HepG2 (cell line): Measurements from ENCODE around the gene TNNI3. TPM values are rescaled to one million over a fixed set of nuclear protein-coding genes. Genes with fewer than 3 reads are reported as not detected.

Experiments used
- ATF3 ChIP-seq: sonication (generic); formaldehyde crosslinking; IDR thresholded peaks from 2 replicates; pipeline ENCODE4 v1.4.0; 2020; ENCODE audit warnings: missing genetic modification reagents
- CBX1 ChIP-seq: IDR thresholded peaks from one replicate; pipeline ENCODE4 v1.6.1; 2016; ENCODE audit warnings: antibody characterized with exemption, low read depth
- GPBP1L1 ChIP-seq: sonication (generic); formaldehyde crosslinking; IDR thresholded peaks from 2 replicates; pipeline ENCODE4 v1.5.0; 2020; ENCODE audit warnings: mild to moderate bottlenecking, missing genetic modification reagents
- GPN1 ChIP-seq: sonication (generic); formaldehyde crosslinking; IDR thresholded peaks from 2 replicates; pipeline ENCODE4 v1.5.1; 2020; ENCODE audit warnings: missing genetic modification reagents, borderline replicate concordance
- IRF2 ChIP-seq: IDR thresholded peaks from 2 replicates; pipeline ENCODE4 v1.6.1; 2018; ENCODE audit warnings: missing genetic modification reagents, missing compliant biosample characterization
- KLF12 ChIP-seq: sonication (generic); formaldehyde crosslinking; IDR thresholded peaks from 2 replicates; pipeline ENCODE4 v1.4.0; 2020; ENCODE audit warnings: missing genetic modification reagents, borderline replicate concordance
- PITX1 ChIP-seq: sonication (generic); formaldehyde crosslinking; IDR thresholded peaks from 2 replicates; pipeline ENCODE4 v1.5.1; 2020; ENCODE audit warnings: mild to moderate bottlenecking, missing genetic modification reagents
- SAFB2 ChIP-seq: sonication (generic); formaldehyde crosslinking; IDR thresholded peaks from 2 replicates; pipeline ENCODE4 v1.5.1; 2020; ENCODE audit warnings: missing genetic modification reagents, low read depth, mild to moderate bottlenecking, borderline replicate concordance
- SMAD9 ChIP-seq: sonication (generic); formaldehyde crosslinking; IDR thresholded peaks from 2 replicates; pipeline ENCODE4 v1.5.1; 2020; ENCODE audit warnings: mild to moderate bottlenecking, missing genetic modification reagents
- ZBTB14 ChIP-seq: sonication (generic); formaldehyde crosslinking; IDR thresholded peaks from 2 replicates; pipeline ENCODE4 v1.4.0; 2020; ENCODE audit warnings: missing genetic modification reagents
- ZC3H13 ChIP-seq: sonication (generic); formaldehyde crosslinking; IDR thresholded peaks from 2 replicates; pipeline ENCODE4 v1.8.1; 2023; ENCODE audit warnings: mild to moderate bottlenecking, missing genetic modification reagents, moderate library complexity
- ZFYVE20 ChIP-seq: sonication (generic); formaldehyde crosslinking; IDR thresholded peaks from 2 replicates; pipeline ENCODE4 v1.8.0; 2023; ENCODE audit warnings: low read depth, mild to moderate bottlenecking, moderate library complexity, missing genetic modification reagents, borderline replicate concordance
- ZNF143 ChIP-seq: sonication (generic); formaldehyde crosslinking; IDR thresholded peaks from 2 replicates; pipeline ENCODE4 v1.4.0; 2020; ENCODE audit warnings: missing genetic modification reagents
- ZNF317 ChIP-seq: sonication (generic); formaldehyde crosslinking; IDR thresholded peaks from 2 replicates; pipeline ENCODE4 v1.5.0; 2020; ENCODE audit warnings: mild to moderate bottlenecking, missing genetic modification reagents
- ZNF329 ChIP-seq: sonication (generic); formaldehyde crosslinking; IDR thresholded peaks from 2 replicates; pipeline ENCODE4 v1.9.0; 2021; ENCODE audit warnings: low read depth, mild to moderate bottlenecking, missing genetic modification reagents
- ZNF383 ChIP-seq: sonication (generic); formaldehyde crosslinking; IDR thresholded peaks from 2 replicates; pipeline ENCODE4 v1.4.0; 2020; ENCODE audit warnings: missing genetic modification reagents, mild to moderate bottlenecking, borderline replicate concordance
- polyA plus RNA-seq, 8 experiments: library from polyadenylated mRNA; depleted of rRNA in 3 of 8; stranded (reverse) in 7 of 8; unstranded in 1 of 8; fragments of >200 nt; fragmentation: Illumina TruSeq in 4 of 8; extraction: Trizol in 4 of 8; gene quantifications; 2 replicates each; pipeline versions ENCODE4 v1.2.1 to v1.2.3, GENCODE V29; 2011 to 2016; ENCODE audit warnings: low read depth in 4 of 8, missing spikeins in 1 of 8, mixed read lengths in 1 of 8; ENCODE audit not compliant: insufficient read depth in 1 of 8
- total RNA-seq, 5 experiments: library from RNA; depleted of rRNA; stranded (reverse); fragments of >200 nt; fragmentation: Illumina TruSeq; extraction: Trizol; gene quantifications; 2 replicates each; pipeline ENCODE4 v1.2.3, GENCODE V29; 2016; ENCODE audit warnings: low read depth in 1 of 5
- TF ChIP-seq, protein P1 (sequence below): sonication (generic); formaldehyde crosslinking; IDR thresholded peaks from 2 replicates; pipeline ENCODE4 v1.5.1; 2020; ENCODE audit warnings: mild to moderate bottlenecking, missing genetic modification reagents, moderate library complexity
- TF ChIP-seq, protein P2 (sequence below): fragments of 450-650 bp; IDR thresholded peaks from 2 replicates; pipeline ENCODE4 v1.6.1; 2017; ENCODE audit warnings: mild to moderate bottlenecking

The TNNI3 gene
- total and polyA plus RNA-seq, 2 of the 13 experiments (the other 11 are each of a cell fraction or from before 2014, with no cell fraction given) = 3.5 to 3.7 TPM

- no peak for TF ChIP-seq GPBP1L1 (CRISPR knock-in tag)
- no peak for TF ChIP-seq PITX1 (CRISPR knock-in tag)
- TF ChIP-seq KLF12 (CRISPR knock-in tag) = no peak
- TF ChIP-seq, protein P1, sequence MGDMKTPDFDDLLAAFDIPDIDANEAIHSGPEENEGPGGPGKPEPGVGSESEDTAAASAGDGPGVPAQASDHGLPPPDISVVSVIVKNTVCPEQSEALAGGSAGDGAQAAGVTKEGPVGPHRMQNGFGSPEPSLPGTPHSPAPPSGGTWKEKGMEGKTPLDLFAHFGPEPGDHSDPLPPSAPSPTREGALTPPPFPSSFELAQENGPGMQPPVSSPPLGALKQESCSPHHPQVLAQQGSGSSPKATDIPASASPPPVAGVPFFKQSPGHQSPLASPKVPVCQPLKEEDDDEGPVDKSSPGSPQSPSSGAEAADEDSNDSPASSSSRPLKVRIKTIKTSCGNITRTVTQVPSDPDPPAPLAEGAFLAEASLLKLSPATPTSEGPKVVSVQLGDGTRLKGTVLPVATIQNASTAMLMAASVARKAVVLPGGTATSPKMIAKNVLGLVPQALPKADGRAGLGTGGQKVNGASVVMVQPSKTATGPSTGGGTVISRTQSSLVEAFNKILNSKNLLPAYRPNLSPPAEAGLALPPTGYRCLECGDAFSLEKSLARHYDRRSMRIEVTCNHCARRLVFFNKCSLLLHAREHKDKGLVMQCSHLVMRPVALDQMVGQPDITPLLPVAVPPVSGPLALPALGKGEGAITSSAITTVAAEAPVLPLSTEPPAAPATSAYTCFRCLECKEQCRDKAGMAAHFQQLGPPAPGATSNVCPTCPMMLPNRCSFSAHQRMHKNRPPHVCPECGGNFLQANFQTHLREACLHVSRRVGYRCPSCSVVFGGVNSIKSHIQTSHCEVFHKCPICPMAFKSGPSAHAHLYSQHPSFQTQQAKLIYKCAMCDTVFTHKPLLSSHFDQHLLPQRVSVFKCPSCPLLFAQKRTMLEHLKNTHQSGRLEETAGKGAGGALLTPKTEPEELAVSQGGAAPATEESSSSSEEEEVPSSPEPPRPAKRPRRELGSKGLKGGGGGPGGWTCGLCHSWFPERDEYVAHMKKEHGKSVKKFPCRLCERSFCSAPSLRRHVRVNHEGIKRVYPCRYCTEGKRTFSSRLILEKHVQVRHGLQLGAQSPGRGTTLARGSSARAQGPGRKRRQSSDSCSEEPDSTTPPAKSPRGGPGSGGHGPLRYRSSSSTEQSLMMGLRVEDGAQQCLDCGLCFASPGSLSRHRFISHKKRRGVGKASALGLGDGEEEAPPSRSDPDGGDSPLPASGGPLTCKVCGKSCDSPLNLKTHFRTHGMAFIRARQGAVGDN (CRISPR knock-in tag) = peak; percentile 32; the same call in 1 of the 2 replicates
- TF ChIP-seq ZNF317 (CRISPR knock-in tag) = no peak
- TF ChIP-seq ZC3H13 (CRISPR knock-in tag) = peak; percentile 66; the same call in 1 of the 2 replicates
- TF ChIP-seq ZFYVE20 (CRISPR knock-in tag) = 0 out of 2 replicates have a peak, but pooled peaks have one; percentile 32
- TF ChIP-seq ZNF143 (CRISPR knock-in tag) = no peak
- TF ChIP-seq, protein P2, sequence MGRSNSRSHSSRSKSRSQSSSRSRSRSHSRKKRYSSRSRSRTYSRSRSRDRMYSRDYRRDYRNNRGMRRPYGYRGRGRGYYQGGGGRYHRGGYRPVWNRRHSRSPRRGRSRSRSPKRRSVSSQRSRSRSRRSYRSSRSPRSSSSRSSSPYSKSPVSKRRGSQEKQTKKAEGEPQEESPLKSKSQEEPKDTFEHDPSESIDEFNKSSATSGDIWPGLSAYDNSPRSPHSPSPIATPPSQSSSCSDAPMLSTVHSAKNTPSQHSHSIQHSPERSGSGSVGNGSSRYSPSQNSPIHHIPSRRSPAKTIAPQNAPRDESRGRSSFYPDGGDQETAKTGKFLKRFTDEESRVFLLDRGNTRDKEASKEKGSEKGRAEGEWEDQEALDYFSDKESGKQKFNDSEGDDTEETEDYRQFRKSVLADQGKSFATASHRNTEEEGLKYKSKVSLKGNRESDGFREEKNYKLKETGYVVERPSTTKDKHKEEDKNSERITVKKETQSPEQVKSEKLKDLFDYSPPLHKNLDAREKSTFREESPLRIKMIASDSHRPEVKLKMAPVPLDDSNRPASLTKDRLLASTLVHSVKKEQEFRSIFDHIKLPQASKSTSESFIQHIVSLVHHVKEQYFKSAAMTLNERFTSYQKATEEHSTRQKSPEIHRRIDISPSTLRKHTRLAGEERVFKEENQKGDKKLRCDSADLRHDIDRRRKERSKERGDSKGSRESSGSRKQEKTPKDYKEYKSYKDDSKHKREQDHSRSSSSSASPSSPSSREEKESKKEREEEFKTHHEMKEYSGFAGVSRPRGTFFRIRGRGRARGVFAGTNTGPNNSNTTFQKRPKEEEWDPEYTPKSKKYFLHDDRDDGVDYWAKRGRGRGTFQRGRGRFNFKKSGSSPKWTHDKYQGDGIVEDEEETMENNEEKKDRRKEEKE = no peak
- no peak for TF ChIP-seq ZBTB14 (CRISPR knock-in tag)
- 0 out of 2 replicates have a peak, but pooled peaks have one; percentile 35 for TF ChIP-seq SAFB2 (CRISPR knock-in tag)
- no peak for TF ChIP-seq ZNF329
- no peak for TF ChIP-seq IRF2 (CRISPR knock-in tag)
- TF ChIP-seq ZNF383 = no peak
- TF ChIP-seq ATF3 (CRISPR knock-in tag) = no peak
- TF ChIP-seq SMAD9 (CRISPR knock-in tag) = no peak
- no peak for TF ChIP-seq CBX1
- TF ChIP-seq GPN1 (CRISPR knock-in tag) = no peak
Observed at GRCh38 chr19:55179606-55180484, 22.3 kb upstream of the TNNI3 start, which contains the start of gene SYT5 (continued).
